Fibroblast of the aortic adventitia (primary cell): ENCODE measurements around the gene C19orf12. TPM values are rescaled to one million over a fixed set of nuclear protein-coding genes. Genes with fewer than 3 reads are reported as not detected.

Experiments
- DNase-seq: peaks from one replicate; pipeline ENCODE4 v3.0.0-alpha.2; 2010; ENCODE audit warnings: low read depth
- H3K4me3 ChIP-seq: 2 replicates; pipeline ENCODE4 v1.5.1; 2011; ENCODE audit warnings: low read depth, mild to moderate bottlenecking, control low read depth, low read length, moderate library complexity
- CTCF ChIP-seq: IDR thresholded peaks from 2 replicates; pipeline ENCODE4 v1.5.1; 2011; ENCODE audit warnings: mild to moderate bottlenecking, low read length, control low read depth, inconsistent platforms; ENCODE audit not compliant: insufficient read depth
- total RNA-seq: library from RNA; depleted of rRNA; stranded (reverse); fragments of >200 nt; gene quantifications from 2 replicates; pipeline ENCODE4 v1.2.3, GENCODE V29; 2012; ENCODE audit warnings: low replicate concordance

The C19orf12 gene
- total RNA-seq, 1 donor = 24.0 TPM

DNA sequence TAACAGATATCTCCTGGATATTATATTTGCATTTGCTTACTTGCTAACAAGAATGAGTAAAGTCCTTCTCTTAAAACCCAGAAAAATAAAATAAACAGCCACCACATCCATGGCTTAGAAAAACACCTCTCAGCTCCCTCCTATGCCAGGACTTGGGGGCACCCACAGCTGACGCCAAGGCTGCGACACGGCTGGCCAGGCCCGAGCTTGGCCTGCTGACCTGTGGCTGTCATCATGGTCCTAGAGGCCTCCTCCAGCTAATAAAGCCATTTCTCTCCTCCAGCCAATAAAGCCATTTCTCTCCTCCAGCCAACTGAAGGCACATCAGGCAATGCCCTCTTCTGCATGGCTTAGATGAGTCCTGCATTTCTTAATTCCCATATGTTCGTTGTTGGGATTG is 20.9 kb downstream of the C19orf12 start:
- DNase-seq = no peak
- H3K4me3 ChIP-seq = no peak overlapping the region
- TF ChIP-seq CTCF = no peak

DNA sequence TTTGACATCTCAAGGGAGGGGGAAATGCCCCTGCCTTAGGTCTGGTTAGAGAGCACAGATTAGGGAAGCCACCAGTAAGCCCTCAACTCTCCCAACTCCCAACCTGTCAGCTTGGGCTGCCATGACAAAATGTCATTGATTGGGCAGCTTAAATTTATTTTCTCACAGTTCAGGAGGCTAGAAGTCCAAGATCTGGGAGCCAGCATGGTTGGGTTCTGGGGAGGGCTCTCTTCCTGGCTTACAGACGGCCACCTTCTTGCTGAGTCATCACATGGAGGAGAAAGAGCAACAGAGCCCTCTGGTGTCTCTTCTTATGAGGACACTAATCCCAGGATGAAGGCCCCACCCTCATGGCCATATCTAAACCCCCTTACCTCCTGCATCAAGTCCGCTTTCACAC is 24.2 kb downstream of the C19orf12 start:
- peak; percentile 54 for DNase-seq
- peak; percentile 34 for TF ChIP-seq CTCF
- no peak overlapping the region for H3K4me3 ChIP-seq

GRCh38 chr19:29687897-29688728 is 26.9 kb downstream of the C19orf12 start:
- H3K4me3 ChIP-seq = no peak overlapping the region
- peak; percentile 90 for DNase-seq
- no peak for TF ChIP-seq CTCF

- H3K4me3 ChIP-seq = peak overlapping the region; percentile 64
- no peak for TF ChIP-seq CTCF
- DNase-seq = peak; percentile 99
Observed at GRCh38 chr19:29687244-29687896, 27.7 kb downstream of the C19orf12 start.

DNA sequence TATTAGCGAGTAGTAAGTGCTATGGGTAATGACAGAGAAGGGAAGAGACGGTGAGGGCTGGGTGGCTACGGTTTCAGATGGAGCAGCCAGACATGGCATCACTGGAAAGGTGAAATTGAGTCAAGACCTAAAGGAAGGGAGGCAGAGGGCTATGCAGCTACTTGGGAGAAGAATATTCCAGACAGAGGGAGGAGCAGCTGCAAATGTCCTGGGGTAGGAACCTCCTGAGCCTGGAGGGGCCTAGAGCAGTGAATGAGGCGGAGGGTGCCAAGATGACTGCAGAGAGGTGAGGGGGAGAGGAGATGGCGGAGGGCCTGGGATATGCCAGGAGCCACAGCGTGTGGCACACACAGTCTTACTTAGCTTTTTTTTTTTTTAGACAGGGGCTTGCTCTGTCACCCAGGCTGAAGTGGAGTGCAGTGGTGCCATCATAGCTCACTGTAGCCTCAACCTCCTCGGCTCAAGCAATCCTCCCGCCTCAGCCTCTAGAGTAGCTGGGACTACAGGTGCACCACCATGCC is 28.7 kb downstream of the C19orf12 start:
- no peak overlapping the region for H3K4me3 ChIP-seq
- no peak for TF ChIP-seq CTCF
- DNase-seq = no peak

DNA sequence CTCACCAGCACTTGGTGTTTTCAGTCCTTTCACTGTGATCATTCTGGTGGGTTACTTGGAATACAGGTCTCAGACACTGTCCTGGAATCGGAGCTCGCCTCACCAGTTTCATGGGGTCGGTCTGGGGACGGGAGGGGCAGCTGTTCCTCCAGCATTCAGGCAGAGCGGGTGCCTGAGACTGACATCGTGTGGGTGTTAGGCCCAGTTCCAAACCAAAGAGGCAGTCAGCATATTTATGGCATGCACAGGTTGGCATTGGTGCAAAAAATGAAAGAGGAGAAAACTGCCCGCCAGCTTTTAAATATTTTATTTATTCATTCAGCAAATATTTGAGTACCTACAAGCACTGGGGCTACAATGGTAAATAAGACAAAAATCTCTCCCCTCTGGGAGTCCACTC is 29.7 kb downstream of the C19orf12 start:
- no peak for TF ChIP-seq CTCF
- no peak overlapping the region for H3K4me3 ChIP-seq
- DNase-seq = peak; percentile 62
